Gastrocnemius medialis (tissue), 4 donors: Measurements from ENCODE around the gene AMIGO3. TPM values are rescaled to one million over a fixed set of nuclear protein-coding genes. Genes with fewer than 3 reads are reported as not detected.

Source experiments
- ATAC-seq, 2 donors: fragments of 150-250 bp; one replicate each; pipeline ENCODE4 v1.9.1; 2016
- DNase-seq, 2 donors: peaks; one replicate each; pipeline ENCODE4 v3.0.0-alpha.2; 2019
- H3K27ac ChIP-seq, 4 donors: fragments of 200-600 bp; sonication (generic); 1 replicate in 1 of 4; 2 replicates in 3 of 4; pipeline ENCODE4 v1.5.1; 2016 to 2018; ENCODE audit warnings: mild to moderate bottlenecking in 2 of 4, moderate library complexity in 1 of 4
- H3K27me3 ChIP-seq, 3 donors: fragments of 200-600 bp; sonication (generic) in 2 of 3; 1 replicate in 1 of 3; 2 replicates in 2 of 3; pipeline versions ENCODE4 v1.5.1 to v1.6.0; 2016 to 2019; ENCODE audit warnings: mild to moderate bottlenecking in 1 of 3, moderate library complexity in 1 of 3
- H3K36me3 ChIP-seq, 2 donors: fragments of 200-600 bp; sonication (generic) in 1 of 2; one replicate each; pipeline ENCODE4 v1.5.1; 2017 to 2018
- H3K4me1 ChIP-seq, 2 donors: fragments of 200-600 bp; sonication (generic) in 1 of 2; one replicate each; pipeline ENCODE4 v1.5.1; 2016 to 2017; ENCODE audit warnings: mild to moderate bottlenecking in 2 of 2
- H3K4me3 ChIP-seq, 4 donors: fragments of 200-600 bp; sonication (generic) in 3 of 4; 1 replicate in 1 of 4; 2 replicates in 3 of 4; pipeline ENCODE4 v1.5.1; 2016 to 2019; ENCODE audit warnings: mild to moderate bottlenecking in 2 of 4
- H3K9me3 ChIP-seq, 3 donors: fragments of 200-600 bp; sonication (generic) in 2 of 3; 1 replicate in 1 of 3; 2 replicates in 2 of 3; pipeline ENCODE4 v1.5.1; 2016 to 2019
- POLR2A ChIP-seq, 2 donors: fragments of 450-650 bp; IDR thresholded peaks; one replicate each; pipeline ENCODE4 v1.6.1; 2017; ENCODE audit warnings: antibody characterized with exemption in 2 of 2, mild to moderate bottlenecking in 2 of 2, moderate library complexity in 2 of 2
- in situ Hi-C, 4 donors: fragments of 200-750 bp; cut with MboI; loops; one replicate each; pipeline versions ENCODE4 v1.15.0 to v1.8.0; 2017; ENCODE audit warnings: low sequenced_read_pairs in 4 of 4
- intact Hi-C: fragments of 100-400 bp; cut with DNase I; formaldehyde crosslinking; loops from one replicate; pipeline ENCODE4 v1.15.1; 2023; ENCODE audit warnings: low total_unique reads
- total RNA-seq, 4 donors: library from RNA; depleted of rRNA; stranded (reverse); fragments of >200 nt; gene quantifications; one replicate each; pipeline versions ENCODE4 v1.1.0 to v1.2.3, GENCODE V29; 2016
- TF ChIP-seq, protein P1 (sequence below), 5 experiments: fragments of 450-650 bp in 3 of 5; fragments of 200-600 bp in 2 of 5; sonication (generic) in 2 of 5; IDR thresholded peaks in 4 of 5; conservative IDR thresholded peaks in 1 of 5; 1 replicate in 4 of 5; 2 replicates in 1 of 5; pipeline ENCODE4 v1.5.1; 2016 to 2019; ENCODE audit warnings: antibody characterized with exemption in 5 of 5, mild to moderate bottlenecking in 3 of 5, moderate library complexity in 3 of 5

The AMIGO3 gene, protein sequence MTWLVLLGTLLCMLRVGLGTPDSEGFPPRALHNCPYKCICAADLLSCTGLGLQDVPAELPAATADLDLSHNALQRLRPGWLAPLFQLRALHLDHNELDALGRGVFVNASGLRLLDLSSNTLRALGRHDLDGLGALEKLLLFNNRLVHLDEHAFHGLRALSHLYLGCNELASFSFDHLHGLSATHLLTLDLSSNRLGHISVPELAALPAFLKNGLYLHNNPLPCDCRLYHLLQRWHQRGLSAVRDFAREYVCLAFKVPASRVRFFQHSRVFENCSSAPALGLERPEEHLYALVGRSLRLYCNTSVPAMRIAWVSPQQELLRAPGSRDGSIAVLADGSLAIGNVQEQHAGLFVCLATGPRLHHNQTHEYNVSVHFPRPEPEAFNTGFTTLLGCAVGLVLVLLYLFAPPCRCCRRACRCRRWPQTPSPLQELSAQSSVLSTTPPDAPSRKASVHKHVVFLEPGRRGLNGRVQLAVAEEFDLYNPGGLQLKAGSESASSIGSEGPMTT
- under 1 TPM in 3 of 4 donors, not detected in 1; 0.10 to 0.76 (median 0.42) TPM for total RNA-seq

DNA sequence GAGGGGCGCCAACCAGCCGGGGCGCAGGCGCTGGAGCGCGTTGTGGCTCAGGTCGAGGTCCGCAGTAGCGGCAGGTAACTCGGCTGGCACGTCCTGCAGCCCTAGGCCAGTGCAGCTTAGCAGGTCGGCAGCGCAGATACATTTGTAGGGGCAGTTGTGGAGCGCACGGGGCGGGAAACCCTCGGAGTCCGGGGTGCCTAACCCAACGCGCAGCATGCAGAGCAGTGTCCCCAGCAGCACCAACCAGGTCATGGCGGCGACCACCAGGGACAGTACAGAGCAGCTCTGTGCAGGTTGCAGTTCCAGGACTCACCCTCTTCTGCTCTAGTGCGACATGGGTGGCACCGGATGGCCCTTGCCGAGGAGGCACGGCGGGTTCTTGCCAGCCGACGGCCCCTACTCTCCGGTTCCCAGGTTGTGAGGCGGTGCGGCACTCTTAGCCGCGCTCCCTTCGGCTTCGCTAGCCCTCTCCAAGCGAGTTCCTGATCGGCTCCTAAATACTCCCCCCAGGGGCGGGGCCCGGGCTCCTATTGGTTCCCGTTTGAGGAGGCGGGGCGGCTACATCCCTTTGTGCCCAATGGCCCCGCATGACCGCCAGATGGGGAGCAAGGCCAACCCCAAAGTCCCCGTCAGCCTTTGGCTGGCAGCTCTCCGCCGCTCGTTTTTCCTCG is at the start of gene AMIGO3:
Gene AMIGO3, minus strand, starts transcription at position 471 of the 671 bp plus-strand sequence. Its CDS starts 219 bp downstream, at position 252.
- Histone ChIP-seq H3K4me3 (peak within 1 kb of the TSS; percentile 42 to 65 (median 63)), H3K27ac (peak within 1 kb of the TSS; percentile 62 to 82 (median 71)), H3K9me3 (no peaks in the 10 kb centered on the region), H3K27me3 (no peaks in the 10 kb centered on the region), H3K36me3 (peaks cover 0 to 31% of the 10 kb centered on the region in 2 donors), H3K4me1 (peaks cover 22 to 47% of the 10 kb centered on the region in 2 donors)
- in situ Hi-C loops, result no loop called here
- peak; percentile 57 to 76 for TF ChIP-seq POLR2A (IDR thresholded peaks at IDR 0.05)
- TF ChIP-seq, protein P1, sequence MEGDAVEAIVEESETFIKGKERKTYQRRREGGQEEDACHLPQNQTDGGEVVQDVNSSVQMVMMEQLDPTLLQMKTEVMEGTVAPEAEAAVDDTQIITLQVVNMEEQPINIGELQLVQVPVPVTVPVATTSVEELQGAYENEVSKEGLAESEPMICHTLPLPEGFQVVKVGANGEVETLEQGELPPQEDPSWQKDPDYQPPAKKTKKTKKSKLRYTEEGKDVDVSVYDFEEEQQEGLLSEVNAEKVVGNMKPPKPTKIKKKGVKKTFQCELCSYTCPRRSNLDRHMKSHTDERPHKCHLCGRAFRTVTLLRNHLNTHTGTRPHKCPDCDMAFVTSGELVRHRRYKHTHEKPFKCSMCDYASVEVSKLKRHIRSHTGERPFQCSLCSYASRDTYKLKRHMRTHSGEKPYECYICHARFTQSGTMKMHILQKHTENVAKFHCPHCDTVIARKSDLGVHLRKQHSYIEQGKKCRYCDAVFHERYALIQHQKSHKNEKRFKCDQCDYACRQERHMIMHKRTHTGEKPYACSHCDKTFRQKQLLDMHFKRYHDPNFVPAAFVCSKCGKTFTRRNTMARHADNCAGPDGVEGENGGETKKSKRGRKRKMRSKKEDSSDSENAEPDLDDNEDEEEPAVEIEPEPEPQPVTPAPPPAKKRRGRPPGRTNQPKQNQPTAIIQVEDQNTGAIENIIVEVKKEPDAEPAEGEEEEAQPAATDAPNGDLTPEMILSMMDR (IDR thresholded peaks at IDR 0.05 in 4 of 5, conservative IDR thresholded peaks at IDR 0.05 in 1 of 5), result peak; percentile 60 to 81 (median 69)
- ATAC-seq (peak; percentile 56 to 57), DNase-seq (peak; percentile 91 to 92)
- intact Hi-C loops, result no loop called here

DNA sequence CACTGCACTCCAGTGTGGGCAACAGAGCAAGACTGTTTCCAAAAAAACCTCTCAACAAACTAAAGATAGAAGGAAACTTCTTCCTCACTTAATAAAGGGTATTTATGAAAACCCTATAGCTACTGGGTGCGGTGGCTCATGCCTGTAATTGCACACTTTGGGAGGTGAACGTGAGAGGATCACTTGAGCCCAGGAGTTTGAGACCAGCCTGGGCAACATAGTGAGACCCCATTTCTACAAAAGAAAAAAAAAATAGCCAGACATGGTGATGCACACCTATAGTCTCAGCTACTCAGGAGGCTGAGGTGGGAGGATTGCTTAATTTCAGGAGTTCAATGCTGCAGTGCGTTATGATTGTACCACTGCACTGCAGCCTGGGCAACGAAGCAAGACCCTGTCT is 44.5 kb upstream of the AMIGO3 start:
- no peak overlapping the region for H3K4me3 ChIP-seq
- peaks cover 1 to 8% of the 10 kb centered on the region in 2 donors for H3K4me1 ChIP-seq
- H3K27me3 ChIP-seq, result no peaks in the 10 kb centered on the region
- in situ Hi-C loops, result no loop called here
- intact Hi-C loops, result no loop called here
- no peaks in the 10 kb centered on the region for H3K36me3 ChIP-seq
- H3K27ac ChIP-seq, result no peak overlapping the region
- TF ChIP-seq, protein P1 (IDR thresholded peaks at IDR 0.05 in 4 of 5, conservative IDR thresholded peaks at IDR 0.05 in 1 of 5), result no peak
- TF ChIP-seq POLR2A (IDR thresholded peaks at IDR 0.05), result no peak
- DNase-seq (no peak), ATAC-seq (no peak)
- H3K9me3 ChIP-seq, result no peaks in the 10 kb centered on the region

DNA sequence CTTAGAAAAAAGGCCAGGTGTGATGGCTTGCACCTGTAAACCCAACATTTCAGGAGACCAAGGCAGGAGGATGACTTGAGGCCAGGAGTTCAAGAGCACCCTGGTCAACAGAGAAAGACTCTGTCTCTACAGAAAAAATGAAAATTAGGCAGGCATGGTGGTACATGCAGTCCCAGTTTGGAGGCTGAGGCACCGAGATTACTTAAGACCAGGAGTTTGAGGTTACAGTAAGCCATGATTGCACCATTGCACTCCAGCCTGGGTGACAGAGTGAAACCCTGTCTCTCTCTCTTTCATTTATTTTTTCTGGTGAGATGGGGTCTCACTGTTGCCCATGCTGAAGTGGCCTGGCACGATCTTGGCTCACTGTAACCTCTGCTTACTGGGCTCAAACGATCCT is 42.2 kb upstream of the AMIGO3 start:
- in situ Hi-C loops (no loop called here), intact Hi-C loops (no loop called here)
- TF ChIP-seq, protein P1 (IDR thresholded peaks at IDR 0.05 in 4 of 5, conservative IDR thresholded peaks at IDR 0.05 in 1 of 5), result no peak
- no peak for TF ChIP-seq POLR2A (IDR thresholded peaks at IDR 0.05)
- no peaks in the 10 kb centered on the region for H3K27me3 ChIP-seq
- no peak for DNase-seq
- H3K9me3 ChIP-seq, result no peaks in the 10 kb centered on the region
- H3K4me3 ChIP-seq, result no peak overlapping the region
- no peaks in the 10 kb centered on the region for H3K36me3 ChIP-seq
- no peak overlapping the region for H3K27ac ChIP-seq
- peaks cover 23 to 29% of the 10 kb centered on the region in 2 donors for H3K4me1 ChIP-seq
- ATAC-seq, result peak in 1 of 2 donors; percentile 48

DNA sequence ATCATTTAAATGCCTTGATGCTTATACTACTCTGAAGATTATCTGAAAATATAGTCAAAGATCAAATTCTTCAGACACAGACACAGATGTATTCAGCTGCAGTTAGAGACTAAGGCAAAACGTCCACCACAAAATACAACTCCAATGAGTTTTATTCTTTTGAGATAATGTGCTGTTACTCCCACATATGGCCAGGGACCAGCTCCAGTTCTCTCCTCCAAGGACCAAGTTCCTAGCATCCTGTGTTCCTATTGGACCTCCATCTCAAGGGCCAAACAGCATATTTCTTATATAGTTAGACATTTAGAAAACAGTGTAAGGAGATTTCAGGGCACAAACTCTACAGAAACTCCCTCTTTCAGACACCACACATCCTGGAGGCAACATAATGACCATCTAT is 39.7 kb upstream of the AMIGO3 start:
- no peak for DNase-seq
- no peak for TF ChIP-seq POLR2A (IDR thresholded peaks at IDR 0.05)
- TF ChIP-seq, protein P1 (IDR thresholded peaks at IDR 0.05 in 4 of 5, conservative IDR thresholded peaks at IDR 0.05 in 1 of 5), result no peak
- in situ Hi-C loops (no loop called here), intact Hi-C loops (no loop called here)
- H3K9me3 ChIP-seq, result no peaks in the 10 kb centered on the region
- no peak overlapping the region for H3K4me3 ChIP-seq
- no peaks in the 10 kb centered on the region for H3K36me3 ChIP-seq
- H3K27me3 ChIP-seq, result no peaks in the 10 kb centered on the region
- no peak for ATAC-seq
- H3K4me1 ChIP-seq, result peaks cover 41 to 47% of the 10 kb centered on the region in 2 donors
- peak overlapping the region in 1 of 4 donors; percentile 66 for H3K27ac ChIP-seq
